Panc1 (cell line): Measurements from ENCODE around the gene PLCH1.

Source experiments
- CTCF ChIP-seq: fragments of 450-650 bp; IDR thresholded peaks from 2 replicates; pipeline ENCODE4 v1.5.1; 2017; ENCODE audit warnings: mild to moderate bottlenecking
- POLR2AphosphoS5 ChIP-seq: IDR thresholded peaks from 2 replicates; pipeline ENCODE4 v1.6.1; 2012; ENCODE audit warnings: mild to moderate bottlenecking, low read depth, low read length, moderate library complexity

- TF ChIP-seq POLR2AphosphoS5 (no peak), CTCF (no peak)
Measured at GRCh38 chr3:155407331-155407730, 337.5 kb downstream of the PLCH1 start.
